Right atrium auricular region (tissue), 2 donors: ENCODE results near the gene LRCH1. TPM values are rescaled to one million over a fixed set of nuclear protein-coding genes. Genes with fewer than 3 reads are reported as not detected.

Source experiments
- DNase-seq: peaks from one replicate; pipeline ENCODE4 v3.0.0-alpha.2; 2019; ENCODE audit warnings: low spot score
- H3K27ac ChIP-seq, 2 donors: fragments of 200-600 bp; sonication (generic); 1 replicate in 1 of 2; 2 replicates in 1 of 2; pipeline ENCODE4 v1.5.1; 2016 to 2019
- H3K27me3 ChIP-seq, 2 donors: fragments of 200-600 bp; sonication (generic); one replicate each; pipeline versions ENCODE4 v1.5.1 to v1.6.0; 2017 to 2019
- H3K36me3 ChIP-seq: fragments of 200-600 bp; sonication (generic); one replicate; pipeline ENCODE4 v1.5.1; 2016
- H3K4me1 ChIP-seq, 2 donors: fragments of 200-600 bp; sonication (generic); one replicate each; pipeline versions ENCODE4 v1.5.1 to v1.6.0; 2017 to 2019
- H3K4me3 ChIP-seq, 2 donors: fragments of 200-600 bp; sonication (generic); 1 replicate in 1 of 2; 2 replicates in 1 of 2; pipeline ENCODE4 v1.5.1; 2017 to 2019; ENCODE audit warnings: mild to moderate bottlenecking in 1 of 2, moderate library complexity in 1 of 2
- H3K9me3 ChIP-seq, 2 donors: fragments of 200-600 bp; sonication (generic); one replicate each; pipeline ENCODE4 v1.5.1; 2019
- CTCF ChIP-seq, 2 donors: fragments of 200-600 bp; sonication (generic); IDR thresholded peaks; one replicate each; pipeline ENCODE4 v1.5.1; 2019; ENCODE audit warnings: antibody characterized with exemption in 2 of 2
- total RNA-seq, 2 donors: library from RNA; depleted of rRNA; stranded (reverse); fragments of >200 nt; gene quantifications; one replicate each; pipeline ENCODE4 v1.1.0, GENCODE V29; 2016

Gene LRCH1
- total RNA-seq, 2 donors from 2014 or later = 6.9 to 10.9 TPM

DNA sequence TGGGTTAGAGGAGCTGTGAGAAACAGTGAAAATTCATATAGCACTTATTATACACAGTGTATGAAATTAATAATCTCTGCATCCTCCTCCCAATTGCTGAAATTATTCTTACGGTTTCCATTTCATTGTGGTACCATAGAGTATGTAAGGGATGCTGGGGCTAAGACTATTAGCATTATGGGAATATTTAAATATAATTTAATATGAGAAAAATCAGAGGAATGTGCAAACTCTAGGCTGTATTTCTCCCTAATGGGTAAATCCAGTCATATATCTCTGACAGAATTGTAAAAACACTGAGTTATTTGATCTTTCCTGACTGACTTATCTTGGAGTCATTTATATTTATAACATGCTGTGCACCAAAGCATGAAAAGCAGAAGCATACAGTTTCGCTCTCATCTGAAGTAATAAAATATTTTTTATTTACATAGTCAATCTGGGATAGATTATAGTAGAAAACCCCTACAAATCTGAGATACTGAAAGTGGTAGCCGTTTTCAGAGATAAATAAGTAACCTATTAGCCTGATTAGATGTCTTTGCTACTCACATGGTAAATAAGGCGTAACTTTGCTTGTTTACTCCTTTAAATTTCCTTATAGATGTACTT is 34.9 kb downstream of the LRCH1 start:
- H3K4me1 ChIP-seq = peaks cover 0 to 18% of the 10 kb centered on the region in 2 donors
- no peak for TF ChIP-seq CTCF (IDR thresholded peaks at IDR 0.05)

GRCh38 chr13:46592385-46592784 is 39.4 kb downstream of the LRCH1 start:
- Histone ChIP-seq H3K27me3 (no peaks in the 10 kb centered on the region), H3K9me3 (no peaks in the 10 kb centered on the region), H3K4me3 (no peak overlapping the region), H3K4me1 (peaks cover 0 to 30% of the 10 kb centered on the region in 2 donors), H3K27ac (no peak overlapping the region), H3K36me3 (no peaks in the 10 kb centered on the region)
- no peak for TF ChIP-seq CTCF (IDR thresholded peaks at IDR 0.05)
- DNase-seq = no peak

More for the DNA sequence above, 34.9 kb downstream of the LRCH1 start:
- no peak overlapping the region for H3K4me3 ChIP-seq
- H3K27ac ChIP-seq = no peak overlapping the region
- H3K9me3 ChIP-seq = no peaks in the 10 kb centered on the region
- no peaks in the 10 kb centered on the region for H3K36me3 ChIP-seq
- no peak for DNase-seq
- H3K27me3 ChIP-seq = no peaks in the 10 kb centered on the region

- H3K4me1 ChIP-seq = peaks cover 0 to 36% of the 10 kb centered on the region in 2 donors
- no peak for TF ChIP-seq CTCF (IDR thresholded peaks at IDR 0.05)
Observed at GRCh38 chr13:46593398-46593797, 40.4 kb downstream of the LRCH1 start.

GRCh38 chr13:46594374-46595078 is 41.6 kb downstream of the LRCH1 start:
- no peaks in the 10 kb centered on the region for H3K27me3 ChIP-seq
- peak overlapping the region in 1 of 2 donors; percentile 41 for H3K27ac ChIP-seq
- peaks cover 0 to 40% of the 10 kb centered on the region in 2 donors for H3K4me1 ChIP-seq
- H3K36me3 ChIP-seq = no peaks in the 10 kb centered on the region
- no peak overlapping the region for H3K4me3 ChIP-seq
- no peaks in the 10 kb centered on the region for H3K9me3 ChIP-seq
- no peak for TF ChIP-seq CTCF (IDR thresholded peaks at IDR 0.05)
- DNase-seq = no peak

More at GRCh38 chr13:46593398-46593797, 40.4 kb downstream of the LRCH1 start:
- Histone ChIP-seq H3K27ac (no peak overlapping the region), H3K4me3 (no peak overlapping the region), H3K27me3 (no peaks in the 10 kb centered on the region), H3K9me3 (no peaks in the 10 kb centered on the region), H3K36me3 (no peaks in the 10 kb centered on the region)
- no peak for DNase-seq

DNA sequence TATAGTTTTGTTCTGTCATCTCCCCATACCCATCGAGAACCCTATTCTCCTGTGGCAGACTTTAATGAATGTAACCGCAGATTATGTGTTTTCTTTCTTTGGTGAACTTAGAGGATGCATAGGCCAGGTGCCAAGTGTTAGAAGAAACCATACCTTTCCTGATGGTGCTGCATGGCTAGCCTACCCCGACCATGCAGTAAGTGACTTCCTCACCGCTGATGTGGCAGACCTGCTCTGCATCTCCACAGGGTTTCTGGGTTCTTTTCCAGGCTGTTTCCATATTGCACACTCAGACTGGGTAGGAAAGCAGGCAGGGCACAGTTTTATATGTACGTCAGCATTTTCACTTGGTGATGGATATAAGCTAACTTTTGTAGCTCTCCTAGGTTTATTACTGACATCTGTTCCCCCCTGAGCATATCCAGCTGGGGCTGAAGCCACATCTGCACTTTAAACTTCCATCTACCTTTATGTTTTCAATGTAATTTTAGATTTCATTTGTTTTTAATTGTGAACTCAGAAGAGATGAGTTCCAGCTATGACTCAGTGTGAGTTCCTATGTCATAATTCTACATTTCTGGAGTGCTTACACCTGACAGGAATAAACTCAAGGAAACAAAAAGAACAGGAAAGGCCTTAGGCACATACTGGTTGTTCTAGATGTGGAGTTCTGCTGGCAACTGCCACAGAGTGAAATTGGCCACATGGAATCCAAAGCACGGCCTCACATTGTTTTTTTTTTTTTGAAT is 42.3 kb downstream of the LRCH1 start:
- H3K9me3 ChIP-seq = no peaks in the 10 kb centered on the region
- no peak for DNase-seq
- H3K36me3 ChIP-seq = no peaks in the 10 kb centered on the region
- TF ChIP-seq CTCF (IDR thresholded peaks at IDR 0.05) = no peak
- peaks cover 0 to 40% of the 10 kb centered on the region in 2 donors for H3K4me1 ChIP-seq
- peak overlapping the region; percentile 32 to 41 for H3K27ac ChIP-seq
- H3K4me3 ChIP-seq = no peak overlapping the region
- H3K27me3 ChIP-seq = no peaks in the 10 kb centered on the region
